GM12891 (cell line): Measurements from ENCODE around the gene MYO9B.

ENCODE experiments used
- POLR2A ChIP-seq: IDR thresholded peaks from 2 replicates; pipeline ENCODE4 v1.6.1; 2011; ENCODE audit warnings: low read depth, low read length, control low read depth
- POLR2AphosphoS5 ChIP-seq: IDR thresholded peaks from 2 replicates; pipeline ENCODE4 v1.6.1; 2011; ENCODE audit warnings: low read depth, low read length, control low read depth

- TF ChIP-seq POLR2A: no peak
- TF ChIP-seq POLR2AphosphoS5: no peak
These were observed 96.3 kb downstream of the MYO9B start for GRCh38 chr19:17171874-17172273.
